T-cell (primary cell): ENCODE data around the gene SLC7A9. TPM values are rescaled to one million over a fixed set of nuclear protein-coding genes. Genes with fewer than 3 reads are reported as not detected.

ENCODE experiments used
- total RNA-seq, 35 experiments: library from RNA in 6 of 35; stranded (reverse) in 6 of 35; fragments of 120-200 nt in 1 of 35; gene quantifications; one replicate each; pipeline versions ENCODE4 v1.2.1 to v1.2.4 and lab custom pipeline; 2013 to 2026

SLC7A9 gene
- total RNA-seq, 5 donors from 2014 or later (not counting 1 experiment from before 2014, with no cell fraction given), result 0.28 to 0.82 (median 0.38) TPM; not detected in 1

Other genes starting within 250 kb of the SLC7A9 start
- gene ANKRD27, start 194.6 kb downstream of the SLC7A9 start, total RNA-seq, result 10 to 100 TPM; 32.1 to 49.7 (median 42.7) TPM
- under 1 TPM; 0.18 to 0.82 (median 0.51) TPM for gene RGS9BP, start 193.9 kb downstream of the SLC7A9 start, total RNA-seq
- gene NUDT19, start 177.9 kb downstream of the SLC7A9 start, total RNA-seq, result 10 to 100 TPM in 4 of 5 donors, 1 to 10 TPM in 1; 9.6 to 14.7 (median 11.5) TPM
- gene TDRD12, start 150.0 kb downstream of the SLC7A9 start, total RNA-seq, result 1 to 10 TPM in 2 of 5 donors, under 1 TPM in 3; 0.36 to 1.0 (median 0.63) TPM
- gene CEP89, start 102.2 kb upstream of the SLC7A9 start, total RNA-seq, result 10 to 100 TPM in 3 of 5 donors, 1 to 10 TPM in 2; 8.1 to 19.9 (median 16.6) TPM
- gene FAAP24, start 102.5 kb upstream of the SLC7A9 start, total RNA-seq, result 1 to 10 TPM; 1.1 to 3.2 (median 1.7) TPM
- under 1 TPM; 0.16 to 0.66 (median 0.33) TPM for gene RHPN2, start 195.1 kb upstream of the SLC7A9 start, total RNA-seq
- 10 to 100 TPM; 11.8 to 17.6 (median 14.3) TPM for gene GPATCH1, start 211.4 kb upstream of the SLC7A9 start, total RNA-seq